PC-9 (cell line): Measurements from ENCODE around the gene DNMT3L. TPM values are rescaled to one million over a fixed set of nuclear protein-coding genes. Genes with fewer than 3 reads are reported as not detected.

Experiments
- BruUV-seq: library from RNA; stranded (reverse); fragments of 400-500 nt; replicated peaks from 2 replicates; lab custom pipeline; 2021; lab: Mats Ljungman, UMichigan
- CTCF ChIA-PET: fragments of 300-600 bp; sonication (Branson Sonifier 250); formaldehyde crosslinking; loops from one replicate; lab custom pipeline; 2022; ENCODE audit warnings: antibody characterized with exemption; lab: Charles Lee
- POLR2A ChIA-PET: fragments of 300-600 bp; sonication (Branson Sonifier 250); formaldehyde crosslinking; loops from one replicate; lab custom pipeline; 2022; ENCODE audit warnings: antibody characterized with exemption; ENCODE audit not compliant: unreplicated experiment; lab: Charles Lee
- DNase-seq, 2 experiments: peaks; one replicate each; pipeline versions ENCODE4 v3.0.0 to v3.0.0-alpha.2; 2015 to 2022; ENCODE audit warnings: mixed read lengths in 1 of 2
- H2AFZ ChIP-seq: fragments of 200-600 bp; sonication (generic); 2 replicates; pipeline ENCODE4 v1.8.1; 2017; ENCODE audit warnings: antibody characterized with exemption
- H3F3A ChIP-seq: fragments of 200-600 bp; sonication (generic); 2 replicates; pipeline ENCODE4 v1.8.1; 2017; ENCODE audit warnings: antibody characterized with exemption, mild to moderate bottlenecking, low read depth; ENCODE audit not compliant: insufficient read depth
- H3K27ac ChIP-seq: fragments of 200-600 bp; sonication (generic); 2 replicates; pipeline ENCODE4 v1.6.1; 2016; ENCODE audit warnings: mixed run types
- H3K27me3 ChIP-seq: fragments of 200-600 bp; sonication (generic); 2 replicates; pipeline ENCODE4 v1.6.1; 2016; ENCODE audit warnings: low read depth, mixed run types; ENCODE audit not compliant: insufficient read depth
- H3K36me3 ChIP-seq: fragments of 200-600 bp; sonication (generic); 2 replicates; pipeline ENCODE4 v1.6.1; 2016; ENCODE audit warnings: low read depth, mixed run types
- H3K4me1 ChIP-seq: fragments of 200-600 bp; sonication (generic); replicated peaks from 2 replicates; pipeline ENCODE4 v1.6.1; 2016; ENCODE audit warnings: mixed run types; ENCODE audit not compliant: insufficient read depth
- H3K4me2 ChIP-seq: fragments of 200-600 bp; sonication (generic); 2 replicates; pipeline ENCODE4 v1.6.1; 2017; ENCODE audit warnings: mixed run types
- H3K4me3 ChIP-seq: fragments of 200-600 bp; sonication (generic); 2 replicates; pipeline ENCODE4 v1.6.1; 2016; ENCODE audit warnings: mixed run types
- H3K79me2 ChIP-seq: fragments of 200-600 bp; sonication (generic); 2 replicates; pipeline ENCODE4 v1.6.1; 2017; ENCODE audit warnings: low read depth, mixed run types
- H3K9me2 ChIP-seq: fragments of 200-600 bp; sonication (generic); 2 replicates; pipeline ENCODE4 v1.8.1; 2017; ENCODE audit warnings: mild to moderate bottlenecking; ENCODE audit not compliant: insufficient read depth
- H3K9me3 ChIP-seq: fragments of 200-600 bp; sonication (generic); 2 replicates; pipeline ENCODE4 v1.8.1; 2016; ENCODE audit warnings: low read depth; ENCODE audit not compliant: insufficient read depth
- H4K20me1 ChIP-seq: fragments of 200-600 bp; sonication (generic); 2 replicates; pipeline ENCODE4 v1.8.1; 2017; ENCODE audit not compliant: insufficient read depth
- EZH2 ChIP-seq: fragments of 200-600 bp; sonication (generic); IDR thresholded peaks from 2 replicates; pipeline ENCODE4 v1.8.0; 2017; ENCODE audit warnings: antibody characterized with exemption, low read depth
- intact Hi-C: fragments of 100-400 bp; cut with micrococcal nuclease; formaldehyde crosslinking; loops from one replicate; pipeline ENCODE4 v1.10.0; 2022; ENCODE audit not compliant: unreplicated experiment
- total RNA-seq: library from RNA; stranded (reverse); gene quantifications from 2 replicates; pipeline ENCODE4 v1.2.3, GENCODE V29; 2021
- TF ChIP-seq, protein P1 (sequence below): fragments of 200-600 bp; sonication (generic); conservative IDR thresholded peaks from 2 replicates; pipeline ENCODE4 v1.6.1; 2017; ENCODE audit warnings: mixed run types, antibody characterized with exemption, mild to moderate bottlenecking, moderate library complexity

DNMT3L gene
- total RNA-seq, 1 experiment from 2014 or later = not detected

DNA sequence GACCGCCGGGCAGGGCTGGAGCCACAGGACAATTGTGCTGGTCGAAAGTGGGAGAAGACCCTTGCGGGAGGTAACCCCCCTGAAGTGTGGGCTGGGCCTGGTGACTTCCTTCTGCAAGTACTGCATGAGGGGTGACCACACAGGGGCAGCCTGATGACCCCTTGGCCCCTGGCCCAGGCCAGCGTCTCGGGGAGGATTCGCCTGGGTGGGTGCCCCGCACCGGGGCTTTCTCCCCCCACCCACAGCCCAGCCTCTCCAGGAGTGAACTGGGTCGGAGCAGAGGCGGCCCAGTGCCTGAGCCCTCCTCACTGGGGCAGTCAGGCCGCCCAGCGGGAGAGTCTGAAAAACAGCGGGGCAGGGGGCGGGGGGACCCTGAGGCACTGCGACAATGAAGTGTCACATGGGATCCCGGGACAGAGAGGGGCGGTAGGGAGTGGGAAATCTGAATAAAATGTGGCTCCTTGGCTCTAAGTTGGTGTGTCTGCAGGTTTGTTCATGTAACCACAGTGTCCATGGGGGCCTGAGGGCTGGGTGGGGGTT lies 1.6 kb upstream of the DNMT3L start:
- TF ChIP-seq, protein P1, sequence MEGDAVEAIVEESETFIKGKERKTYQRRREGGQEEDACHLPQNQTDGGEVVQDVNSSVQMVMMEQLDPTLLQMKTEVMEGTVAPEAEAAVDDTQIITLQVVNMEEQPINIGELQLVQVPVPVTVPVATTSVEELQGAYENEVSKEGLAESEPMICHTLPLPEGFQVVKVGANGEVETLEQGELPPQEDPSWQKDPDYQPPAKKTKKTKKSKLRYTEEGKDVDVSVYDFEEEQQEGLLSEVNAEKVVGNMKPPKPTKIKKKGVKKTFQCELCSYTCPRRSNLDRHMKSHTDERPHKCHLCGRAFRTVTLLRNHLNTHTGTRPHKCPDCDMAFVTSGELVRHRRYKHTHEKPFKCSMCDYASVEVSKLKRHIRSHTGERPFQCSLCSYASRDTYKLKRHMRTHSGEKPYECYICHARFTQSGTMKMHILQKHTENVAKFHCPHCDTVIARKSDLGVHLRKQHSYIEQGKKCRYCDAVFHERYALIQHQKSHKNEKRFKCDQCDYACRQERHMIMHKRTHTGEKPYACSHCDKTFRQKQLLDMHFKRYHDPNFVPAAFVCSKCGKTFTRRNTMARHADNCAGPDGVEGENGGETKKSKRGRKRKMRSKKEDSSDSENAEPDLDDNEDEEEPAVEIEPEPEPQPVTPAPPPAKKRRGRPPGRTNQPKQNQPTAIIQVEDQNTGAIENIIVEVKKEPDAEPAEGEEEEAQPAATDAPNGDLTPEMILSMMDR = no peak
- no peak for TF ChIP-seq EZH2
- no peaks in the 10 kb centered on the region for H3K4me1 ChIP-seq
- no peak overlapping the region for H3K27ac ChIP-seq
- no peaks in the 10 kb centered on the region for H3K9me3 ChIP-seq
- ChIA-PET POLR2A (no interaction called here), CTCF (no interaction called here)
- DNase-seq = no peak
- H3K4me2 ChIP-seq = no peak overlapping the region
- H3K4me3 ChIP-seq = no peak overlapping the region
- no peaks in the 10 kb centered on the region for H3K27me3 ChIP-seq
- no peaks in the 10 kb centered on the region for H4K20me1 ChIP-seq
- no peaks in the 10 kb centered on the region for H3F3A ChIP-seq
- H3K9me2 ChIP-seq = no peaks in the 10 kb centered on the region
- H3K36me3 ChIP-seq = no peaks in the 10 kb centered on the region
- no peaks in the 10 kb centered on the region for H3K79me2 ChIP-seq
- intact Hi-C loops = no loop called here
- BruUV-seq = no TSS peak
- no peak overlapping the region for H2AFZ ChIP-seq

- H3K9me2 ChIP-seq = no peaks in the 10 kb centered on the region
- no peaks in the 10 kb centered on the region for H3F3A ChIP-seq
- no peak for TF ChIP-seq EZH2
- TF ChIP-seq, protein P1 = no peak
- H3K4me1 ChIP-seq = no peaks in the 10 kb centered on the region
- H3K9me3 ChIP-seq = no peaks in the 10 kb centered on the region
- intact Hi-C loops = no loop called here
- CTCF ChIA-PET = no interaction called here
- no TSS peak for BruUV-seq
- H3K27ac ChIP-seq = no peak overlapping the region
- H4K20me1 ChIP-seq = no peaks in the 10 kb centered on the region
- H3K4me3 ChIP-seq = no peak overlapping the region
- H3K27me3 ChIP-seq = no peaks in the 10 kb centered on the region
- H3K79me2 ChIP-seq = no peaks in the 10 kb centered on the region
- H3K36me3 ChIP-seq = no peaks in the 10 kb centered on the region
- no peak overlapping the region for H2AFZ ChIP-seq
- DNase-seq = no peak
- no peak overlapping the region for H3K4me2 ChIP-seq
- POLR2A ChIA-PET = no interaction called here
These were observed 800 bp upstream of the DNMT3L start for GRCh38 chr21:44262338-44263056.

- Histone ChIP-seq H3K4me2 (no peak overlapping the region), H4K20me1 (no peaks in the 10 kb centered on the region), H3K4me1 (peaks cover 10% of the 10 kb centered on the region), H3K4me3 (no peak overlapping the region), H3K9me3 (no peaks in the 10 kb centered on the region), H3K79me2 (no peaks in the 10 kb centered on the region), H3K36me3 (no peaks in the 10 kb centered on the region), H3K9me2 (no peaks in the 10 kb centered on the region), H3K27ac (no peak overlapping the region), H3K27me3 (no peaks in the 10 kb centered on the region), H2AFZ (no peak overlapping the region), H3F3A (no peaks in the 10 kb centered on the region)
- no peak for DNase-seq
- intact Hi-C loops = no loop called here
- no peak for TF ChIP-seq EZH2
- TF ChIP-seq, protein P1 = no peak
- no TSS peak for BruUV-seq
- POLR2A ChIA-PET = no interaction called here
- CTCF ChIA-PET = no interaction called here
These were observed 686 bp downstream of the DNMT3L start for GRCh38 chr21:44260791-44261631.
